B cell (primary cell): ENCODE measurements around the gene TRIM6.
"Not testable (repeated sequence)": the region's sequence is repeated elsewhere in the genome, so short reads cannot be mapped to it uniquely, and the experiment has no call there.

Source experiments
- CTCF ChIP-seq: fragments of 200-600 bp; IDR thresholded peaks from one replicate; pipeline ENCODE4 v1.8.0; 2022; ENCODE audit warnings: antibody characterized with exemption, mild to moderate bottlenecking
- EZH2 ChIP-seq: IDR thresholded peaks from 2 replicates; pipeline ENCODE4 v1.6.1; 2012; ENCODE audit warnings: borderline replicate concordance, low read depth, mild to moderate bottlenecking, moderate library complexity, low read length; ENCODE audit not compliant: insufficient read depth, poor library complexity, severe bottlenecking

DNA sequence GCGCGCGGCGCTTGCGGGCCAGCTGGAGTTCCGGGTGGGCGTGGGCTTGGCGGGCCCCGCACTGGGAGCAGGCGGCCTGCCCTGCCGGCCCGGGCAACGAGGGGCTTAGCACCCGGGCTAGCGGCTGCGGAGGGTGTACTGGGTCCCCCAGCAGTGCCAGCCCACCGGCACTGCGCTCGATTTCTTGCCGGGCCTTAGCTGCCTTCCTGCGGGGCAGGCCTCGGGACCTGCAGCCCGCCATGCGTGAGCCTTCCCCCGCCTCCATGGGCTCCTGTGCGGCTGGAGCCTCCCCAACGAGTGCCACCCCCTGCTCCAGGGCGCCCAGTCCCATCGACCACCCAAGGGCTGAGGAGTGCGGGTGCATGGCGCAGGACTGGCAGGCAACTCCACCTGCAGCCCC is 6.5 kb upstream of the TRIM6 start:
- TF ChIP-seq CTCF, EZH2: not testable (repeated sequence)
